ENCODE data around the gene RHOT2. TPM values are rescaled to one million over a fixed set of nuclear protein-coding genes. Genes with fewer than 3 reads are reported as not detected.
A peak's percentile ranks its signal among the peaks of the same experiment; 100 is the strongest.

The RHOT2 gene
- total RNA-seq, 1 experiment from 2014 or later = 38.5 TPM

DNA sequence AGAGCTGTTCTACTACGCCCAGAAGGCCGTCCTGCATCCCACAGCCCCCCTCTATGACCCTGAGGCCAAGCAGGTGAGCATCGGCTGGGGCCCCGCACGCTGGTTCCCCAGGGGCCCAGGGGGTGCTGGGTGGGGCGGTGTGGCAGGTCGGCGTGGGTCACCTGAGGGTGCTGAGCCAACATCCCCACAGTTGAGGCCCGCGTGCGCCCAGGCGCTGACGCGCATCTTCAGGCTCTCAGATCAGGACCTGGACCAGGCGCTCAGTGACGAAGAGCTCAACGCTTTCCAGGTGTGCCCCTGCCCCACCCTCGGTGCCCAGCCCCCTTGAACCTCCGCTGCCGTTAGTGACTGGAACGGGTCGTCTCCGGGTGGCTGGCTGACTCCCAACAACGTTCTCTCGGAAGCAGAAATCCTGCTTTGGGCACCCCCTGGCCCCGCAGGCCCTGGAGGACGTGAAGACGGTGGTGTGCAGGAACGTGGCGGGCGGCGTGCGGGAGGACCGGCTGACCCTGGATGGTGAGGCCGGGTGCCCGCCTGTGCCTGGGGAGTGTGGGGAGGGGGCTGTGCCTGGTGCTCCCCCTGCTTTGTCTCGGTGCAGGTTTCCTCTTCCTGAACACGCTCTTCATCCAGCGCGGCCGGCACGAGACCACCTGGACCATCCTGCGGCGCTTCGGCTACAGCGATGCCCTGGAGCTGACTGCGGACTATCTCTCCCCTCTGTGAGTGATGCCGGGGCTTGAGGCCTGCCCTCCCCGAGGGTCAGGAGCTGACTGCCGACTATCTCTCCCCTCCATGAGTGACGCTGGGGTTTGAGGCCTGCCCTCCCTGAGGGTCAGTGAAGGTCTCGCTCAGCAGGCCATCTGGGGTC lies 2.8 kb downstream of the RHOT2 start:
- no peak for DNase-seq (ENCODE audit: low read depth)

DNA sequence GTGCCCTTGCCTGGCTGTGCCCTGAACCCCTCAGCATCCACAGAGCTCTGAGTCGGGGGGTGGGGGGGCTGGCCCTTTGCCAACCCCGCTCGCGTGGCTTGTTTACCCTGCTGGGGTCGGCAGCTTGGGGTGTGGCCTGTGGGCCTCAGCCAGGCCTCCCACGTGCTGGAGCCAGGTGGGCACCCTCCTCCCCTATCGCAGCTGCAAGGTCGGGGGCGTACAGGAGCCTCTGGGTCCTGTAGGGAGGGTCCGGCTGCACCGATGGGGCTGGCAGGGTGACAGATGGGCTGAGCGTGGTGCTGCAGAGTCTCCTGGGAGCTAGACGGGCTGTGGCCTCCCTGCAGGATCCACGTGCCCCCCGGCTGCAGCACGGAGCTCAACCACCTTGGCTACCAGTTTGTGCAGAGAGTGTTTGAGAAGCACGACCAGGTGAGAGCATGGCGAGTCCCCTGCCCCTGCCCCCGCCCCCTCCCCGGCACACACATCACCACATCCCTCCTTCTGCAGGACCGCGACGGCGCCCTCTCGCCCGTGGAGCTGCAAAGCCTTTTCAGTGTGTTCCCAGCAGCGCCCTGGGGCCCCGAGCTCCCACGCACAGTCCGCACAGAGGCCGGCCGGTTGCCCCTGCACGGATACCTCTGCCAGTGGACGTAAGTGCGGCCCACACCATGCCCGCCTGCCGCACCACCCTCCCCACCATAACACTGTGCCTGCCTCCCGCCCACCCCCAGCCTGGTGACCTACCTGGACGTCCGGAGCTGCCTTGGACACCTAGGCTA lies 3.6 kb downstream of the RHOT2 start:
- DNase-seq (ENCODE audit: low read depth) = no peak

GRCh38 chr16:672371-672770 lies 4.4 kb downstream of the RHOT2 start:
- DNase-seq (ENCODE audit: low read depth) = no peak

- DNase-seq (ENCODE audit: low read depth) = no peak
Measured at GRCh38 chr16:672851-673250, 4.9 kb downstream of the RHOT2 start.

DNA sequence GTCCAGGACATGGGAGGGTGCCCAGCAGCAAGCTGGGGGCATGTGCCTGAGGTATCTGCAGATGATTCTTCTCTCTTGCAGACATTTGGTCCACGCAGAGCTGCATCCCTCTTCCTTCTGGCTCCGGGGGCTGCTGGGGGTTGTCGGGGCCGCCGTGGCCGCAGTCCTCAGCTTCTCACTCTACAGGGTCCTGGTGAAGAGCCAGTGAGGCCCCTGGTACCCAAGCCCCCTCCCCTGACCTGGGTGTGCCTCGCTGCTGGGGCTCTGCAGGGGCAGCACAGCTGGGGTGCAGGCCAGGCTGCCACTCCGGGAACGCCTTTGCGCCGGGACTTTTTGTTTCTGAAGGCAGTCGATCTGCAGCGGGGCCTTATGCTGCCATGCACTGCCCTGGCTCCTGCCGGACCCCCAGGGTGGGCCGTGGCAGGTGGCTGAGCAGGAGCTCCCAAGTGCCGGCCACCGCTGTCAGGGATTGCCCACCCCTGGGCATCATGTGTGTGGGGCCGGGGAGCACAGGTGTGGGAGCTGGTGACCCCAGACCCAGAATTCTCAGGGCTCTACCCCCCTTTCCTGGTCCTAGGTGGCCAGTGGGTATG lies 5.6 kb downstream of the RHOT2 start:
- no peak for DNase-seq (ENCODE audit: low read depth)

- no peak for DNase-seq (ENCODE audit: low read depth)
Measured at GRCh38 chr16:674214-674881, 6.4 kb downstream of the RHOT2 start.

DNA sequence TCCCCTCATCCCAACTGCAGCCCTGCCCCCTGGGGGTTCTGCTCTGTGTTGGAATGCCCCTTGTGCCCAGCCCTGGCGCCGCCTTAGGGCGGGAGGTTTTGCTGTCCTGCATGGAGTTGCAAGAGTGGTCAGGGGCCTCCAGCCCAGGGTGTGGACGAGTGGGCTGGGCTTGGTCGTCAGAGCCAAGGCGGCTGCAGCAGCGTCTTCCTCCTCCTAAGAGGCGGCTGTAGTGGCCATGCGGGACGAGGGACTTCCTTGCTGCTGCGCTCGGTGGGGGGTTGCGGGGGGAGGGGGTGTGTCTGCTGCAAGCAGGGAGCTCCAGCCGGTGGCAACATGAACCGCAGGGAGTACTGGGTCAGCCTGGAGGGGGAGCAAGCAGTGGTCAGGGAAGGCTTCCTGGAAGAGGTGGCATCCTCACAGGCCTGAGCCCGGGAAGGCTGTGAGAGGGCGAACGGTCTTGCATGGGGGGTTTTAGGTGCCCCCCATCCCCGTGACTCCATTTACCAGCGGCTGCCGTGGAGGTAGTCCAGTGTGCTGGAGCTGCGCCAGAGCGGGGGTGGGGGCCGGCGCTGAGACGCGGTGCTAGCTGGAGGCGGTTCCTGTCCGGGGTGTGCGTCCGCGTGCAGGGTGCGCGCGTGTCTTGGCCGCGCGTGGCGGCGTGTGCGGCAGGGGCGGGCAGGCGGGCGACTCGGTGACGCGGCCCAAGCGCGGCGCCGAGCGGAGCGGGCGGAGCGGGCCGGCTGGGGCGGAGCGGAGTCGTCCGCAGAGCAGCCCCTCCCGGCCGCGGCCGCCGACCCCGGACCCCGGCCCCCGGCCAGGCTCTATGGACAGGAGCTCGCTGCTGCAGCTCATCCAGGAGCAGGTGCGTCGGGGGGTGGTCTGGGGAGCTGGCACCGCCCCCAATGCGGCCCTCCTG lies 7.3 kb downstream of the RHOT2 start, which contains the start of gene RHBDL1:
TSS of gene RHBDL1 (plus strand) at position 704 of the 916 bp plus-strand sequence. CDS start at position 824, 120 bp downstream.
- no peak for DNase-seq (ENCODE audit: low read depth)

- DNase-seq (ENCODE audit: low read depth) = no peak
Measured at GRCh38 chr16:675884-676564, 8.1 kb downstream of the RHOT2 start.

- no peak for DNase-seq (ENCODE audit: low read depth)
Measured at GRCh38 chr16:676565-676902, 8.6 kb downstream of the RHOT2 start.

- DNase-seq (ENCODE audit: low read depth) = no peak
Measured at GRCh38 chr16:676913-677312, 9.0 kb downstream of the RHOT2 start.

DNA sequence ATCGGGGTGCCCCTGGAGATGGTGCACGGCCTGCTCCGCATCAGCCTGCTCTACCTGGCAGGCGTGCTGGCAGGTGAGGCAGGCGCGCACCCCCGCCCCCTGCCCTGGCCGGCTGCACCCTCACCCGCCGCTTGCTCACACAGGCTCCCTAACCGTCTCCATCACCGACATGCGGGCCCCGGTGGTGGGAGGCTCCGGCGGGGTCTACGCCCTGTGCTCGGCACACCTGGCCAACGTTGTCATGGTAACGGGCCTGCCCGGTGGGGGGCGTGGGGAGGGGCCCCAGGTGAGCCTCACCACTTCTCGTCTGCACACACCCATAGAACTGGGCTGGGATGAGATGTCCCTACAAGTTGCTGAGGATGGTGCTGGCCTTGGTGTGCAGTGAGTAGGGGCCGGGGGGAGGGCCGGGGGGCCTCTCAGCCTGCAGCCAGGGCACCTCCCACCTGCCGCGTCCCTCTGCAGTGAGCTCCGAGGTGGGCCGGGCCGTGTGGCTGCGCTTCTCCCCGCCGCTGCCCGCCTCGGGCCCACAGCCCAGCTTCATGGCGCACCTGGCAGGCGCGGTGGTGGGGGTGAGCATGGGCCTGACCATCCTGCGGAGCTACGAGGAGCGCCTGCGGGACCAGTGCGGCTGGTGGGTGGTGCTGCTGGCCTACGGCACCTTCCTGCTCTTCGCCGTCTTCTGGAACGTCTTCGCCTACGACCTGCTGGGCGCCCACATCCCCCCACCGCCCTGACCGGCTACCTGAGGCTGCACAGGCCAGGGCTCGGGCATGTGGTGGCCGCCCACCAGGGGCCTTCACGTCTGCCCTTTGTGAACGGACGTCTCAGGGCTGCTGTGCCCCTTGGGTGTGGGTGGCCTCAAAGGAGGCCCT lies 9.6 kb downstream of the RHOT2 start:
- DNase-seq (ENCODE audit: low read depth) = no peak

- DNase-seq (ENCODE audit: low read depth) = no peak
Measured at GRCh38 chr16:678209-678857, 10.4 kb downstream of the RHOT2 start.

DNA sequence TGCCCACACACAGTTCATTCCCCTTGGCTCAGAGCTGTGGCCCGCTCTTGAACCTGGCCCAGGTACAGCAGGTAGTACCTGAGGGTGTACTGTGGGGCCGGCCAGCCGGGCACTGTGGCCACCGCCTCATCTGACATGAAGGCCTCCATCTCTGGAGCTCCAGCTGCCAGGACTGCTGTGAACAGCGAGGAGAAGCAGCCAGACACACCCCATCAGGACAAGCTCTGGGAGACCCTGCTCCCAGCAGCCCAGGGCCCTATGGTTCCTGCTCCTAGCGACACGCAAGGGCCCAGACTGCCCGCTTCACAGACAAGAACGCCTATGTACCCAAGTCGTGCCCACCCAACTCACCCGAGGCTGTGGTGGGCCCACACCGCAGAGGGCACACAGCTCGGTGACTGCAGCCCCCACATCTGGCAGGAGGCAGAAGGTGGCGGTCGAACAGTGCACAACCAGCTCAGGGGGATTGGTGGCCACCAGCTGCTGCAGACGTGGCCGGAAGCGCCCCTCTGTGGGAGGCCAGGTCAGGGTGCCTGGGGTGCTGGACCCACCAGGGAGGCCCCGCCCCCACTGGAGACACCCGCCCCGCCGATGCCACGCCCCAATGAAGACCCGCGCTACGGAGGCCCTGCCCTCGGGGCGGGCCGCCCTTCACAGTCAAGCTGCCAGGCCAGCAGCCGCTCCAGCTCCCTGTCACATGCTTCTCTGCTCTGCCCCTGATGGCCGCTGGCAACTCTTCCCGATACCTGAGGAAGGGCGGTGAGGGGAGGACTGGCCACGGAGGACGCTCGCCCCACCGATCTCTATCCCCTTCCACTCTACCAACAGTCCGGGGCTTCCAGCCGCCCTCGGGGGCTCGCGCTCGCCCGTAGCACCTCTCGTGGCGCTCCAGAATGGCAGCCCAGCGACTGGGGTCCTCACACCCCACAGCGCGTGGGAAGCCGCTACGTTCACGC lies 11.2 kb downstream of the RHOT2 start:
- peak; percentile 49 for DNase-seq (ENCODE audit: low read depth)

DNA sequence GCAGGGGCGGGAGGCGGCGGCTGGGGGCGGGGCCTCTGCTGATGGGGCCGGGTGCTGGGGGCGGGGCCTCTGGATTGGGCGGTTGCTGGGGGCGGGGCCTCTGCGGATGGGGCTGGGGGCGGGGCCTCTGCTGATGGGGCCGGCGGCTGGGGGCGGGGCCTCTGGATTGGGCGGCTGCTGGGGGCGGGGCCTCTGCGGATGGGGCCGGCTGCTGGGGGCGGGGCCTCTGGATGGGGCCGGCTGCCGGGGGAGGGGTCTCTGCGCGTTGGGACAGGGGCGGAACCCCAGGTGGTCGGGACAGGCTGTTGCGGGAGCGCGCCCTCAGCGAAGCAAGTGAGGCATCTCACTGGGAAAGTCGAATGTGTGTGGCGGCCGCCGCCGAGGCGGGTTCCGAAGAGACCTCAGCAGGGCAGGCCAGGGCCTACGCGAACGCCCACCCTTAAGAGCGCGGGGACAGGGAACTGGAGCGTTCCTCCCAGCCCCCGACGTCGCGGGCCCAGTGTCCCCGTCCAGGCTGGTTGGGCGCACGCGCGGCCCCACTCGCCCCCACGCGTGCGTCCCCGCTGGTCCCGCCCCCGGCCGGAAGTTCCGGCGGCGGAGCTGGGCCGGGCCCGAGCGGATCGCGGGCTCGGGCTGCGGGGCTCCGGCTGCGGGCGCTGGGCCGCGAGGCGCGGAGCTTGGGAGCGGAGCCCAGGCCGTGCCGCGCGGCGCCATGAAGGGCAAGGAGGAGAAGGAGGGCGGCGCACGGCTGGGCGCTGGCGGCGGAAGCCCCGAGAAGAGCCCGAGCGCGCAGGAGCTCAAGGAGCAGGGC lies 12.1 kb downstream of the RHOT2 start, which contains the start of gene STUB1:
TSS of gene STUB1 (plus strand) at position 597 of the 811 bp plus-strand sequence. CDS start at position 713, 116 bp downstream.
- peak; percentile 78 for DNase-seq (ENCODE audit: low read depth)

- DNase-seq (ENCODE audit: low read depth) = no peak
Measured at GRCh38 chr16:680625-680945, 12.7 kb downstream of the RHOT2 start.

DNA sequence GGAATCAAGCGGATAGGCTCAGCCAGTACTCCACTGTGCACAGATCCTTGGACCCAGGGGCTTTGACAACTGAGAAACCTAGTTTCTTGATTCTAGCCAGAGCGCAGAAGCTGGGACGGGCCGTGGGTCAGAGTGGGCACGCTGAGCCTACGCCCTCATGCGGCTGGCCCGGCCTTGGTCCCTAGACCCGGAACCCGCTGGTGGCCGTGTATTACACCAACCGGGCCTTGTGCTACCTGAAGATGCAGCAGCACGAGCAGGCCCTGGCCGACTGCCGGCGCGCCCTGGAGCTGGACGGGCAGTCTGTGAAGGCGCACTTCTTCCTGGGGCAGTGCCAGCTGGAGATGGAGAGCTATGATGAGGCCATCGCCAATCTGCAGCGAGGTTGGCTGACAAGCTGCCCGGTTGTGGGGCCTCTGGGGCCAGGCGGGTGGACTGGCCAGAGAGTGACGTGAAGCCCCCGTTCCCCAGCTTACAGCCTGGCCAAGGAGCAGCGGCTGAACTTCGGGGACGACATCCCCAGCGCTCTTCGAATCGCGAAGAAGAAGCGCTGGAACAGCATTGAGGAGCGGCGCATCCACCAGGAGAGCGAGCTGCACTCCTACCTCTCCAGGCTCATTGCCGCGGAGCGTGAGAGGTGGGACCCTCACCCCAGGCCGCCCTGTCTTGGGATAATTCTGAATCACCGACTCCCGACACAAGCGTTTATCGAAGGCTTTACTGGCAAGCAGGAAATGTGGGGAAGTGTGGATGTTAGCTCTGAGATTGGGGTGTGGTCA lies 13.2 kb downstream of the RHOT2 start:
- DNase-seq (ENCODE audit: low read depth) = peak; percentile 63

All from M059J (cell line).